ENCODE data around the gene DHFR2. TPM values are rescaled to one million over a fixed set of nuclear protein-coding genes. Genes with fewer than 3 reads are reported as not detected.

The DHFR2 gene
- total and polyA plus RNA-seq, 2 donors (not counting 1 experiment from before 2014, with no cell fraction given) = 0.91 to 8.1 TPM

GRCh38 chr3:94066506-94067500 is 4.1 kb upstream of the DHFR2 start:
- Histone ChIP-seq H3K4me3 (ENCODE audit: control extremely low read depth in 1 of 5, extremely low read depth in 1 of 5, insufficient read depth in 1 of 5, low read depth in 2 of 5, low read length in 4 of 5) (no peak overlapping the region), H3K27ac (ENCODE audit: low read length in 2 of 2) (no peak overlapping the region), H4K20me1 (ENCODE audit: control insufficient read depth, insufficient read depth, low read length, poor library complexity, severe bottlenecking) (no peaks in the 10 kb centered on the region), H3K9me3 (ENCODE audit: control extremely low read depth in 1 of 3, control insufficient read depth in 2 of 3, insufficient read depth in 1 of 3, low read length in 2 of 3) (peaks cover 0 to 2% (median 0%) of the 10 kb centered on the region in 3 donors), H3K36me3 (replicated peaks in 1 of 2; ENCODE audit: control extremely low read depth in 1 of 2, control insufficient read depth in 1 of 2, extremely low read depth in 1 of 2, insufficient read depth in 2 of 2, low read length in 1 of 2) (peaks cover 5 to 18% of the 10 kb centered on the region in 2 experiments), H3K27me3 (replicated peaks in 1 of 4; ENCODE audit: control extremely low read depth in 1 of 4, control insufficient read depth in 3 of 4, insufficient read depth in 4 of 4, low read length in 3 of 4) (no peaks in the 10 kb centered on the region), H2AFZ (ENCODE audit: insufficient read depth, low read depth, low read length, poor library complexity, severe bottlenecking) (no peak overlapping the region), H3K79me2 (ENCODE audit: control insufficient read depth, insufficient read depth, low read length) (peaks cover 85% of the 10 kb centered on the region), H3K4me1 (ENCODE audit: control insufficient read depth in 2 of 2, insufficient read depth in 2 of 2, low read length in 2 of 2) (peaks cover 18 to 28% of the 10 kb centered on the region in 2 donors), H3K4me2 (replicated peaks; ENCODE audit: low read depth, low read length, poor library complexity, severe bottlenecking) (no peak overlapping the region), H3K9ac (ENCODE audit: low read length) (no peak overlapping the region)
- Mint-ChIP-seq H3K4me1 (peaks cover 48% of the 10 kb centered on the region), H3K9me3 (ENCODE audit: insufficient read depth) (no peaks in the 10 kb centered on the region), H3K4me3 (no peak overlapping the region), H3K27me3 (no peaks in the 10 kb centered on the region), H3K27ac (no peak overlapping the region)
- 100% methylated on average over 2 of the region's 6 CpGs for WGBS (ENCODE audit: insufficient coverage)
- intact Hi-C loops (cut with micrococcal nuclease) = no loop called here
- ChIA-PET POLR2A (no interaction called here), CTCF (interaction anchor here (0.7 to 3.1 kb wide), 5 partner anchors 8 to 64 kb away, joined by 3 to 9 read pairs (median 3); no protein-coding TSS in a partner anchor)
- TF ChIP-seq CTCF (IDR thresholded peaks at IDR 0.05) (no peak), EZH2 (IDR thresholded peaks at IDR 0.05; ENCODE audit: borderline replicate concordance, insufficient read depth, low read depth, low read length, poor library complexity, severe bottlenecking) (no peak)
- DNase-seq (no peak), ATAC-seq (ENCODE audit: low read depth) (no peak)
